NB4 (cell line): ENCODE data around the gene DZIP1.

Source experiments
- DNase-seq: peaks from one replicate; pipeline ENCODE4 v3.0.0; 2010; ENCODE audit warnings: low read depth
- H3K4me3 ChIP-seq: one replicate; pipeline ENCODE4 v1.5.1; 2011; ENCODE audit warnings: mild to moderate bottlenecking, low read depth, low read length, moderate library complexity
- CTCF ChIP-seq: IDR thresholded peaks from one replicate; pipeline ENCODE4 v1.5.1; 2012; ENCODE audit warnings: low read depth, low read length
- MAX ChIP-seq: IDR thresholded peaks from 2 replicates; pipeline ENCODE4 v1.6.1; 2011; ENCODE audit warnings: low read depth, low read length
- MYC ChIP-seq: IDR thresholded peaks from 2 replicates; pipeline ENCODE4 v1.6.1; 2011; ENCODE audit warnings: low read depth, low read length
- POLR2A ChIP-seq: IDR thresholded peaks from 2 replicates; pipeline ENCODE4 v1.6.1; 2011; ENCODE audit warnings: mild to moderate bottlenecking; ENCODE audit not compliant: insufficient read length; ENCODE audit errors: extremely low read depth

DZIP1 gene

GRCh38 chr13:95601906-95602305 is 42.6 kb downstream of the DZIP1 start:
- no peak for TF ChIP-seq MYC
- TF ChIP-seq CTCF = no peak
- TF ChIP-seq POLR2A = no peak
- TF ChIP-seq MAX = no peak
- no peak overlapping the region for H3K4me3 ChIP-seq
- no peak for DNase-seq

- TF ChIP-seq MYC = no peak
- TF ChIP-seq POLR2A = no peak
- no peak for TF ChIP-seq MAX
- TF ChIP-seq CTCF = no peak
- no peak overlapping the region for H3K4me3 ChIP-seq
Observed at GRCh38 chr13:95601216-95601615, 43.3 kb downstream of the DZIP1 start.

GRCh38 chr13:95596701-95597100 is 47.8 kb downstream of the DZIP1 start:
- TF ChIP-seq CTCF = no peak
- no peak for TF ChIP-seq MYC
- TF ChIP-seq MAX = no peak
- no peak for TF ChIP-seq POLR2A
- DNase-seq = no peak
- H3K4me3 ChIP-seq = no peak overlapping the region

More at GRCh38 chr13:95601216-95601615, 43.3 kb downstream of the DZIP1 start:
- DNase-seq = no peak

- H3K4me3 ChIP-seq = no peak overlapping the region
- DNase-seq = no peak
- TF ChIP-seq MYC (no peak), CTCF (no peak), MAX (no peak), POLR2A (no peak)
Observed at GRCh38 chr13:95593462-95593861, 51.0 kb downstream of the DZIP1 start.

GRCh38 chr13:95588721-95589120 is 55.8 kb downstream of the DZIP1 start:
- TF ChIP-seq POLR2A = no peak
- TF ChIP-seq MAX = no peak
- no peak for TF ChIP-seq MYC
- no peak for TF ChIP-seq CTCF
- H3K4me3 ChIP-seq = no peak overlapping the region
- DNase-seq = peak; percentile 26

GRCh38 chr13:95588134-95588533 is 56.4 kb downstream of the DZIP1 start:
- DNase-seq = no peak
- no peak for TF ChIP-seq MAX
- no peak for TF ChIP-seq CTCF
- TF ChIP-seq MYC = no peak
- TF ChIP-seq POLR2A = no peak
- H3K4me3 ChIP-seq = no peak overlapping the region
